ENCODE data around the gene NAGA.

DNA sequence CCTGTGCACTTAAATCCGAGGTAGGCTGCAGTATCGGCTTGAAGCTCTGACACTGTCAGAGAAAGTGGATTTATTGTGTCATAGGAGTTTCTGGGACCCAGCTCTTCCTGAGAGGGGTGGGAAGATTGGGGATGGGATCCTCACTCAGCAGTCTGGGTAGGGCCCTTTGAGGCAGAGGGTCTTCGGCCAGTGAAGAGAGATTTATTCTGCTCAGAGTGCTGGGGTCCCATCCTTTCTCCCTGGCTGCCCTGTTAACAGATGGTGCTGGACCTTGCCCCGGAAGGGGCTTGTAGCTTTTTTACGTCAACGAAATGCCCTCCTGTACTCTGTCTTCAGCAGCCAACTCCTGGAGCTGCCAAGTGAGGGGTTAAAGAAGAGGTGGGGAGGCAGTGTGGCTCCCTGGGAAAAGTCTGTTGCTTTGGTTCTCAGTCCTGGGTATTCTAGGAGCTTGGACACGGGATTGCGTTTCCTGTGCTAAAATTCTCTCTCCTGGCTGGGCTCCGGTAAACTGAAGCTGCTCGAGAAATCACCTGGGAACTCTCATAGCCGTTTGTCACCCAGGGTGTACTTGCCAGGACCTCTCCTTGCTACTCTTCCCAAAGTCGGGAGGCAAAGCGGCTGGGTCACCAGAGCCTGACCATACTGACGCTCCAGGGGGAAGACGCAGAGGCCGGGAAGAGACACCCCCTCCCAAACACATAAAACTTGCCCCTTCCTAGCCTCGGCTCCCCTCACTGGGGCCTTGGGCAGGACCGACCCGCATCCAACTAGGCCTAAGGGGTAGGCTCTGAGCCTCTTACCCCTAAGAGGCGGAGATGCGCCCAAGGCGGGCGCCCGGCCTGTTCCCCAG lies 8.1 kb upstream of the NAGA start:
- no peak for TF ChIP-seq POLR2A (IDR thresholded peaks at IDR 0.05; ENCODE audit: low read length)
- TF ChIP-seq, protein P1, sequence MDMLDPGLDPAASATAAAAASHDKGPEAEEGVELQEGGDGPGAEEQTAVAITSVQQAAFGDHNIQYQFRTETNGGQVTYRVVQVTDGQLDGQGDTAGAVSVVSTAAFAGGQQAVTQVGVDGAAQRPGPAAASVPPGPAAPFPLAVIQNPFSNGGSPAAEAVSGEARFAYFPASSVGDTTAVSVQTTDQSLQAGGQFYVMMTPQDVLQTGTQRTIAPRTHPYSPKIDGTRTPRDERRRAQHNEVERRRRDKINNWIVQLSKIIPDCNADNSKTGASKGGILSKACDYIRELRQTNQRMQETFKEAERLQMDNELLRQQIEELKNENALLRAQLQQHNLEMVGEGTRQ (IDR thresholded peaks at IDR 0.05) = no peak
- TF ChIP-seq, protein P2, sequence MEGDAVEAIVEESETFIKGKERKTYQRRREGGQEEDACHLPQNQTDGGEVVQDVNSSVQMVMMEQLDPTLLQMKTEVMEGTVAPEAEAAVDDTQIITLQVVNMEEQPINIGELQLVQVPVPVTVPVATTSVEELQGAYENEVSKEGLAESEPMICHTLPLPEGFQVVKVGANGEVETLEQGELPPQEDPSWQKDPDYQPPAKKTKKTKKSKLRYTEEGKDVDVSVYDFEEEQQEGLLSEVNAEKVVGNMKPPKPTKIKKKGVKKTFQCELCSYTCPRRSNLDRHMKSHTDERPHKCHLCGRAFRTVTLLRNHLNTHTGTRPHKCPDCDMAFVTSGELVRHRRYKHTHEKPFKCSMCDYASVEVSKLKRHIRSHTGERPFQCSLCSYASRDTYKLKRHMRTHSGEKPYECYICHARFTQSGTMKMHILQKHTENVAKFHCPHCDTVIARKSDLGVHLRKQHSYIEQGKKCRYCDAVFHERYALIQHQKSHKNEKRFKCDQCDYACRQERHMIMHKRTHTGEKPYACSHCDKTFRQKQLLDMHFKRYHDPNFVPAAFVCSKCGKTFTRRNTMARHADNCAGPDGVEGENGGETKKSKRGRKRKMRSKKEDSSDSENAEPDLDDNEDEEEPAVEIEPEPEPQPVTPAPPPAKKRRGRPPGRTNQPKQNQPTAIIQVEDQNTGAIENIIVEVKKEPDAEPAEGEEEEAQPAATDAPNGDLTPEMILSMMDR (IDR thresholded peaks at IDR 0.05) = no peak
- no peak for TF ChIP-seq KDM5A (IDR thresholded peaks at IDR 0.05)
- TF ChIP-seq EP300 (IDR thresholded peaks at IDR 0.05) = no peak
- TF ChIP-seq, protein P3, sequence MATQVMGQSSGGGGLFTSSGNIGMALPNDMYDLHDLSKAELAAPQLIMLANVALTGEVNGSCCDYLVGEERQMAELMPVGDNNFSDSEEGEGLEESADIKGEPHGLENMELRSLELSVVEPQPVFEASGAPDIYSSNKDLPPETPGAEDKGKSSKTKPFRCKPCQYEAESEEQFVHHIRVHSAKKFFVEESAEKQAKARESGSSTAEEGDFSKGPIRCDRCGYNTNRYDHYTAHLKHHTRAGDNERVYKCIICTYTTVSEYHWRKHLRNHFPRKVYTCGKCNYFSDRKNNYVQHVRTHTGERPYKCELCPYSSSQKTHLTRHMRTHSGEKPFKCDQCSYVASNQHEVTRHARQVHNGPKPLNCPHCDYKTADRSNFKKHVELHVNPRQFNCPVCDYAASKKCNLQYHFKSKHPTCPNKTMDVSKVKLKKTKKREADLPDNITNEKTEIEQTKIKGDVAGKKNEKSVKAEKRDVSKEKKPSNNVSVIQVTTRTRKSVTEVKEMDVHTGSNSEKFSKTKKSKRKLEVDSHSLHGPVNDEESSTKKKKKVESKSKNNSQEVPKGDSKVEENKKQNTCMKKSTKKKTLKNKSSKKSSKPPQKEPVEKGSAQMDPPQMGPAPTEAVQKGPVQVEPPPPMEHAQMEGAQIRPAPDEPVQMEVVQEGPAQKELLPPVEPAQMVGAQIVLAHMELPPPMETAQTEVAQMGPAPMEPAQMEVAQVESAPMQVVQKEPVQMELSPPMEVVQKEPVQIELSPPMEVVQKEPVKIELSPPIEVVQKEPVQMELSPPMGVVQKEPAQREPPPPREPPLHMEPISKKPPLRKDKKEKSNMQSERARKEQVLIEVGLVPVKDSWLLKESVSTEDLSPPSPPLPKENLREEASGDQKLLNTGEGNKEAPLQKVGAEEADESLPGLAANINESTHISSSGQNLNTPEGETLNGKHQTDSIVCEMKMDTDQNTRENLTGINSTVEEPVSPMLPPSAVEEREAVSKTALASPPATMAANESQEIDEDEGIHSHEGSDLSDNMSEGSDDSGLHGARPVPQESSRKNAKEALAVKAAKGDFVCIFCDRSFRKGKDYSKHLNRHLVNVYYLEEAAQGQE (IDR thresholded peaks at IDR 0.05) = no peak
- no peak for TF ChIP-seq NPAS2 (CRISPR knock-in tag; IDR thresholded peaks at IDR 0.05; ENCODE audit: borderline replicate concordance)
- TF ChIP-seq MAFK (IDR thresholded peaks at IDR 0.05; ENCODE audit: partially characterized antibody) = no peak
- TF ChIP-seq MYC (IDR thresholded peaks at IDR 0.05; ENCODE audit: borderline replicate concordance, low read length) = no peak
- no peak for TF ChIP-seq HOXB5 (CRISPR knock-in tag; IDR thresholded peaks at IDR 0.05)
- no peak for TF ChIP-seq CEBPB (IDR thresholded peaks at IDR 0.05)
- TF ChIP-seq NR3C1 (IDR thresholded peaks at IDR 0.05) = no peak

Data from A549 (cell line).